Duodenal mucosa (tissue), 2 donors: ENCODE results near the gene GRID2IP.

ENCODE experiments used
- H3K27ac ChIP-seq: one replicate; pipeline ENCODE4 v1.7.0; 2013; ENCODE audit warnings: low read depth, low read length
- H3K27me3 ChIP-seq, 2 donors: one replicate each; pipeline ENCODE4 v1.7.0; 2013; ENCODE audit warnings: low read length in 2 of 2, control low read depth in 1 of 2; ENCODE audit not compliant: insufficient read depth in 2 of 2, control insufficient read depth in 1 of 2
- H3K36me3 ChIP-seq, 2 donors: one replicate each; pipeline ENCODE4 v1.7.0; 2013; ENCODE audit warnings: low read length in 2 of 2, control low read depth in 1 of 2; ENCODE audit not compliant: insufficient read depth in 2 of 2, control insufficient read depth in 1 of 2
- H3K4me1 ChIP-seq, 2 donors: one replicate each; pipeline ENCODE4 v1.7.0; 2013; ENCODE audit warnings: low read length in 2 of 2, control low read depth in 1 of 2; ENCODE audit not compliant: insufficient read depth in 2 of 2, control insufficient read depth in 1 of 2
- H3K4me3 ChIP-seq, 2 donors: one replicate each; pipeline ENCODE4 v1.7.0; 2013; ENCODE audit warnings: low read length in 2 of 2, low read depth in 1 of 2
- H3K9ac ChIP-seq, 2 donors: one replicate each; pipeline ENCODE4 v1.7.0; 2013; ENCODE audit warnings: low read length in 2 of 2, low read depth in 1 of 2
- H3K9me3 ChIP-seq, 2 donors: one replicate each; pipeline ENCODE4 v1.7.0; 2013; ENCODE audit warnings: low read length in 2 of 2, control low read depth in 1 of 2; ENCODE audit not compliant: control insufficient read depth in 1 of 2

GRID2IP gene

DNA sequence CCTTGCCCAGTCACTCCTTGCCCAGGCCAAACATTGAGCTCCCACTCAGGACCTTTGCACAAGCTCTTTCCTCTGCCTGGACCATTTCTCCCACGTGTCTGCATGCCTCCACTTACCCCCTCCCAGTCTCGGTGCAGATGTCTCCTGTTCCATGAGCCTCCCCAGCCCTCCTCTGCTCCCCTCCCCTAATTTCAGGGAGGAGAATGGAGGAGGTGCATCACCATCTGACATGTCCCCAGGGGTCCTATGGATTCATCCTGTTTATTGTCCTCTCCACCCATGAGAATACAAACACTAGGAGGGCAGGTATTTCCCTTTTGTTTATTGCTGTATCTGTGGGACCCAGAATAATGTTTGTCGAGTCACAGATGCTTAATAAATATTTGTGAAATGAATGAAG, 8.6 kb upstream of the GRID2IP start:
- H3K9ac ChIP-seq: no peak overlapping the region
- no peak overlapping the region for H3K27ac ChIP-seq
- H3K9me3 ChIP-seq: no peaks in the 10 kb centered on the region
- no peak overlapping the region for H3K4me3 ChIP-seq
- no peaks in the 10 kb centered on the region for H3K36me3 ChIP-seq
- H3K4me1 ChIP-seq: no peaks in the 10 kb centered on the region
- no peaks in the 10 kb centered on the region for H3K27me3 ChIP-seq

DNA sequence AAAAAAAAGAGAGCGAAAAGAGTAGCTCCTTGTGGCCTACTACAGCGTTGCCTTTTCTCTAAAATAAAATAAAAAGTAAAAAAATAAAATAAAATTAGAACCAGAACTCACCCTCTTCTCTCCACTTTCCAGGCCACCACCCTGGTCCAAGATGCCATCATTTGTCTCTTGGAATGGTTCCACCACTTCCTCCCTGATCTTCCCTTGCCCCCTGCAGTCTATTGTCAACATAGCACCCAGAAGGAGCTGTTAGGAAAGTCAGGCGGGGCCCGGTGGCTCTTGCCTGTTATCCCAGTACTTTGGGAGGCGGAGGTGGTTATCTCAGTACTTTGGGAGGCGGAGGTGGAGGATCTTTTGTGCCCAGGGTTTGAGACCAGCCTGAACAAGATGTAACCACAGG, 7.6 kb upstream of the GRID2IP start:
- Histone ChIP-seq H3K27me3 (no peaks in the 10 kb centered on the region), H3K4me1 (no peaks in the 10 kb centered on the region), H3K4me3 (no peak overlapping the region), H3K27ac (no peak overlapping the region), H3K9ac (no peak overlapping the region), H3K36me3 (no peaks in the 10 kb centered on the region), H3K9me3 (no peaks in the 10 kb centered on the region)

- H3K4me3 ChIP-seq: no peak overlapping the region
- H3K4me1 ChIP-seq: no peaks in the 10 kb centered on the region
- H3K9ac ChIP-seq: no peak overlapping the region
- H3K9me3 ChIP-seq: no peaks in the 10 kb centered on the region
- H3K27me3 ChIP-seq: no peaks in the 10 kb centered on the region
- no peak overlapping the region for H3K27ac ChIP-seq
- no peaks in the 10 kb centered on the region for H3K36me3 ChIP-seq
These were observed 4.9 kb upstream of the GRID2IP start for GRCh38 chr7:6556196-6556595.

DNA sequence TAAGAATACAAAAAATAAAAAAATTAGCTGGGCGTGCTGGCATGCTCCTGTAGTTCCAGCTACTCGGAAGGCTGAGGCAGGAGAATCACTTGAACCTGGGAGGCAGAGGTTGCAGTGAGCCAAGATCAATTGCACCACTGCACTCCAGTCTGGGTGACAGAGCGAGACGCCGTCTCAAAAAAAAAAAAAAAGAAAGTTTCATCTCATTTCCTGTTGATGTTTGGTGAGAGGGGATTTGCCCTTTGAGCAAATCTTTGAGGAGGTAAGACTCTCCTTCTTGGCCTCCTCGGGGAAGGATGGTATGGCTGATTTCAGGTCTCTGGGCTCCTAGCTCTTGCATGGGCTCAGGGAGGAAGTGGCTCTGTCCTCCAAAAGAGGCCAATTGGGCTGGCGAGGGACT, 3.6 kb upstream of the GRID2IP start:
- Histone ChIP-seq H3K27me3 (no peaks in the 10 kb centered on the region), H3K9ac (no peak overlapping the region), H3K9me3 (no peaks in the 10 kb centered on the region), H3K4me1 (no peaks in the 10 kb centered on the region), H3K4me3 (no peak overlapping the region), H3K36me3 (no peaks in the 10 kb centered on the region), H3K27ac (no peak overlapping the region)

GRCh38 chr7:6553448-6554044, 2.3 kb upstream of the GRID2IP start:
- no peaks in the 10 kb centered on the region for H3K36me3 ChIP-seq
- H3K4me3 ChIP-seq: no peak overlapping the region
- H3K27ac ChIP-seq: no peak overlapping the region
- no peaks in the 10 kb centered on the region for H3K4me1 ChIP-seq
- H3K27me3 ChIP-seq: no peaks in the 10 kb centered on the region
- H3K9me3 ChIP-seq: no peaks in the 10 kb centered on the region
- no peak overlapping the region for H3K9ac ChIP-seq

- Histone ChIP-seq H3K27me3 (no peaks in the 10 kb centered on the region), H3K4me1 (no peaks in the 10 kb centered on the region), H3K36me3 (no peaks in the 10 kb centered on the region), H3K9me3 (no peaks in the 10 kb centered on the region), H3K4me3 (no peak overlapping the region), H3K27ac (no peak overlapping the region), H3K9ac (no peak overlapping the region)
These were observed 3.9 kb downstream of the GRID2IP start for GRCh38 chr7:6547400-6547799.

DNA sequence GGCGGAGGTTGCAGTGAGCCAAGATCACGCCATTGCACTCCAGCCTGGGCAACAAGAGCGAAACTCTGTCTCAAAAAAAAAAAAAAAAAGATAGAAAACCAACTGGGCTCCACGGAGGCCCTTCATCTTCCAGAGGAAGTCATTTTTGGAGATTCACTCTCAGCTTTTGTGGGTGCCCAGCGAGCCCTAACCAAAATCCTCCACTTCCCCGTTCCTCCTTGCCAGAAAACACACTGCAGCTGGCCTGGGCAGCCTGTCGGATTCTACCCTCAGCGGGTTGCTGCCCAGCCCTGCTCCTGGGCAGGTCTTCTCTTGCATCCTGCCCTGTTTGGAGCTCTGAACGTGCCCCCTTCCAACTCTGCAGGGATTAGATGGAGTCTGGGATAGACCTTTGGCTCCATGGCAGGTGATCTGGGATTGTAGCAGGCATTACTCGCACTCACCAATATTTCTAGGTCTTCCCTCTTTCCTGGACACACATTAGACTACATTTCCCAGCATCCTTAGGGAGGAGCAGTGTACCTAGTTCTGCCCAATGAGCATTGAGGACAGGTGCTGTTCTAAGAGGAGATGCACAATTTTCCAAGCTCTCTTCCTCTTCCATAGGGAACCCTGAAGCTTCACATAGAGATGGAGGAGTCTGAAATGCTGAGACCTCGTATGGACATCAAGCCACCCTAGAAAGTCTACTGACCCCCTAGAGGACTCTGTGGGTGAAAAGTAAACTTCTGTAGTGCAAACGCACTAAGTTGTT, 4.6 kb downstream of the GRID2IP start:
- H3K4me1 ChIP-seq: no peaks in the 10 kb centered on the region
- no peaks in the 10 kb centered on the region for H3K36me3 ChIP-seq
- no peaks in the 10 kb centered on the region for H3K9me3 ChIP-seq
- no peak overlapping the region for H3K4me3 ChIP-seq
- no peaks in the 10 kb centered on the region for H3K27me3 ChIP-seq
- no peak overlapping the region for H3K9ac ChIP-seq
- no peak overlapping the region for H3K27ac ChIP-seq

GRCh38 chr7:6545398-6546126, 5.7 kb downstream of the GRID2IP start:
- Histone ChIP-seq H3K9me3 (no peaks in the 10 kb centered on the region), H3K9ac (no peak overlapping the region), H3K4me1 (no peaks in the 10 kb centered on the region), H3K27me3 (no peaks in the 10 kb centered on the region), H3K27ac (no peak overlapping the region), H3K4me3 (no peak overlapping the region), H3K36me3 (no peaks in the 10 kb centered on the region)

- H3K27ac ChIP-seq: no peak overlapping the region
- no peaks in the 10 kb centered on the region for H3K4me1 ChIP-seq
- H3K9me3 ChIP-seq: no peaks in the 10 kb centered on the region
- H3K36me3 ChIP-seq: no peaks in the 10 kb centered on the region
- H3K27me3 ChIP-seq: no peaks in the 10 kb centered on the region
- no peak overlapping the region for H3K9ac ChIP-seq
- no peak overlapping the region for H3K4me3 ChIP-seq
These were observed 8.9 kb downstream of the GRID2IP start for GRCh38 chr7:6542368-6542767.
